GM19351 (cell line): ENCODE measurements around the gene INHBB.

Experiments used
- ATAC-seq: cut with Tn5 transposase; IDR thresholded peaks from one replicate; pipeline ENCODE4 v1.9.1; 2021; ENCODE audit warnings: mild to moderate bottlenecking, moderate library complexity; ENCODE audit not compliant: unreplicated experiment

INHBB gene

DNA sequence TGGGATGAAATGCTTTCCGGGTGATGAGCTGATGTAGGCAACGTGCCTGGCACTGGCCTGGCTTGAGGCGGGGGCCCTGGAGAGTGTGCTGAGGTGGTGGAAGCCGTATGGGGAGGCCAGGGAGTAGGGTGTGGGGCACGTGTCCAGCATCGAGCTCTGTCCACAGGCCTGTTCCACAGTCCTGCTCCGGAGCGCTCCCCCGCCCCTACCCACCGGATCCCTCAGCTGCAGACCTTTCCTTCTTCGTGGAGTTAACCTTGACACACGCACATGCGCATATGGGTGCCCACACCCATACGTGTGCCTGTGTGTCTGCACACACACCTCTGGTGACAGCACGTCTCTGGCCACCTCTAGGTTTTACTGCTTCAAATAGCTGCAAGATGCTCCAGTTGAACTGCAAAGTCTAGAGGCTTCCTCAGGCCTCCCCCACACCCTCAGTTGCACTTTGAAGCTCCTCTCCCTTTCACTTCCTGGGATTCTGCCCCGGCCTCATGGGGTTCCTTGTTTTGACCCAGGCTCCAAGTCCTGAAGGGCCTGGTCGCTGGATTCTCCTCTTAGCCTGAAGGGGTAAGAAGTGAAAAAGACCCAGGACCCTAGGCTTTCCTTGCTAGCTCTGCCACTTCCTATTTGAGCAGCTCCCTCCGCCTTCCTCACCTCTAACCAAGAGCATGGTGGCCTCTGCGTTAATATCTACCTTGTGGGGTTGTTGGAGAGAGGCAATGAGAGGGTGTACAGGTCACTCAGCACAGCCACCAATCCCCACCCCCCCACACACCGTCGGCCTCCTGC is 49.5 kb downstream of the INHBB start:
- ATAC-seq = no peak

GRCh38 chr2:120396013-120396860 is 50.3 kb downstream of the INHBB start:
- no peak for ATAC-seq

DNA sequence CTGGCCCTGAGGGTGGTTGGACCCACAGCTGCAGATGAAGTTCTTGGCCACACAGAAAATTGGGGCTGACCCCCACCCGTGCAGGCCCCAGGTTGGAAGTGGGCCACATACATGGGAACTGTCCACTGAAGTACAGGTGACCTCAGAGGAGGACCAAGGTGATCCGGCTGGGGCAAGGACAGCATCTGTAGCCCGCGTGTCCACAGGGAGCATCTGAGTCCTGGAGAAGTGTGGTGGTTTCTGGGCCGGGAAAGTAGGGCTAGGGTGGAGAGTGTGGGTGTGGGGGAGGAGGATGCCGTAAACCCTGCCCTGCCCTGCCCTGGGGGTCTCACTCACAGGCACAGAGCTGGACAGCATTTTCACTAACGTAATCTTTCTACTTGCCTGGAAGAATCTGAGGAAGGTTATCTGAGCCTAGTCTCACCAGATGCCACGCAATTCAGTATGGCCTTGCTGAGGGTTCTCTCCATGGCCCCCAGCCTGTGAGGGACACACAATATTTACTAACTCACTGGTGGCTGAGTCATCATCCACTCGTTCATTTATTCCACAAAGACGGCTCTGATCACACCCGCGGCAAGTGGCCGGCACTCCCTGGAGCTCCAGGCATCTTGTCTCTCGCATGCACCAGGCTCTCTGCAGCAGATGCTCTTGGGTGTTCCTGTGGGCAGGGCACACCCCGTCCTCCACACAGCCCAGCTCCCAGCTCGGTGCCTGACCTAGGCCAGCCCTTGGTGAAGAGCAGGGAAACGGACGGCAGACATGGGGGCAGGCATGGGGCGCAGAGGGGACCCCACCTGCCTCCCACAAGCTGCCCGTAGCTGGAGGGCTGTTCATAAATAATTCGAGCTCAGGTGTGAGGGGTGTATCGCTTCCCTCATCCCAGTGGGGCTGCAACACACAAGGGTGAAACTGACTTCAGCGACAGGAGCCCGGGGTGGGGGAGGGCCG is 51.2 kb downstream of the INHBB start:
- no peak for ATAC-seq

DNA sequence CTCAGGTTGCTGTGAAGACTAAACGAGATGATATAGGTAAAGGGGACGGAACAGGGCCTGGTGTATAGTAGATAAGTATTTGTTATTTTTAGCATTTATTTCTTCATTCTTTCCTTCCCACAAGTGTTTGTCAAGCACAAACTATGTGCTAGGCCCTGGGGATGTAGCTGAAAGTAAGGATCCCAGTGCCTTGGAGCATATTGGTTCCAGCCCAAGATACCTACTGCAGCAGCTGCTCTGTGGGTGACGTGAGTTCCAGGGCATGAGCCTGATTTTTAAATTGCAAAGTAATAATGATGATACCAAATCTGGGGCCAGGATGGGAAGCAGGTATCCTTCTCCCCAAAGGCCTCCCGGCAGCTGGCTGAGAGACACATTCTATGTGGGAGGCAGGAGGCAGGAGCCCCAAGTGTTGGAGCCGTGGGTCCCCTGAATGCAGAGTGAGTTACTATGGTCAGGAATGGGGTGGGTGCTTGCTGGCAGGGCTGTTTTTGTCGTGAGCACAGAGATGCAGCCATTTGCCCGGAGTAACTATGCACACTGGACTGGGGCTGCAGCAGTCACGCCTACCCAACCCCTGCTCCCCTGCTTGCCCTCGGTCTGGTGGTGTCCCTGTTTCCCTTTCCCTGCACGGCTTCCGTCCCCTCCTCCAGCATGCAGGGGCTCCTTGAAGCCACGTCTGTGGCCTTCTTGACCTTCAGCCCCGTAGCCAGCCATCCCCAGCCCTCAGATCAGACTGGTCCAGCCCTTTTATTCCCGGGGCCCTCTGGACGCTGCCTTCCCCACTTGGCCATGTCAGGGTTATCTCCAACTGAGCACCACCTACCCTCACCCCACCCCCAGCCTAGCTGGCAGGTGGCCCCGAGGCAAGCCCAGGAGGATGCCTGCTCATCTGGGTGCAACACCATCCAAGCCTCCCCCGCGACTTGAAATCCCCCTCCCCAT is 52.4 kb downstream of the INHBB start:
- no peak for ATAC-seq

DNA sequence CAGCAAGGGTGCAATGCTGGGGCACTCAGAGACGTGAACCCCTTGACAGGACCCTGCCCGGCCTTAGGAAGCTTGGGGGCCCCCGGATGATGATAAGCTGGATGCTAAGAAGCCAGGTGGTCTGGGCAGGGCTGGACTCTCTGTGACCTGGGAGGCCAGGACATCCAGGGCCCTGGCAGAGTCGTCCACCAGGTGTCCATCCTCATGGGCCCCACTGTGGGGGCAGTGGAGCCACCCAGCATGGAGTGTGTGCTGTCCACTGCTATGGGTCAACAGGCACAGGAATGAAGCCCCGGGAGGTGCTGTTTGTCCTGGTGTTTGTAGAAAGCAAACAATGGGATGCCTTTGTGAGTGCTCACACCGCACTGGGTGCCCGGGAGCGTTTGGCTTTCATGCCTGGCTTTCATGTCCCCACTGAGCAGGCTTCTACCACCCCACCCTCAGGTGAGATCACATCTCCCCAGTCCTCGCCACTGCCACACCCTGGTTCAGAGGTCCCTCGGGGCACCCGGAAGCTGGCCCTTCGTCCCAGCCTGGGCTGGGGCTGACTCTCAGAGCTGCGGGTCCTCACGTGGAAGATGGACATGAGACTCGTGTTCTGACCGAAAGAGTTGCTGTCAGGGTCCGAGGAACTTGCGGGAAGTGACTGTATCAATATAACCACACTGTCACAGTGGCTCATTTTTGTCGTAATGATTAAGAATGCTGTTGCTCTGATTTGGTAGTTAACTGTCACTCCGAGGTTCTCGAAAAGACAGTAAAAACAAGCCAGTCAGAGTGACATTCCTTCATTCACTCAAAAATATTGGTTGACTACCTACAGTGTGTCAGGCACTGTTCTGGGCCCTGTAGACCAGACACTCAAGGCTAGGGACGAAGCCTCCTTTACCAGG is 53.3 kb downstream of the INHBB start:
- ATAC-seq = no peak

DNA sequence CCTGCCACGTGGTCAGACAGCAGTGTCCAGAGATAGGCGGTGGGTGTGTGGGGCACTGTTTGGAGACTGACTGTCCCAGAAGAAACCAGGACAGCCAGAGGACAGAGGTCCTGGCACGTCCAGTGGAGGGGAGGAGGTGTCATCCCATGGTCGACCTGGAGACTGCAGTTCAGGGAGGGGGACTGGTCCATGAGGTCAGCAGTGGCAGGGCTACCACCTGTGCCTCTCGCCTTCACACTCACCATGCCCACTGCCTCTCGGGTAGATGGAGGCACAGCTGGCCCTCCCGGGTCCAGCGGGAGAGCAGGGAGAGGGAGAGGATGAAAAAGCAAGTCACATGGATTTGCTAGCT is 53.9 kb downstream of the INHBB start:
- ATAC-seq = no peak

- no peak for ATAC-seq
Observed at GRCh38 chr2:120400551-120400950, 54.6 kb downstream of the INHBB start.
